K562 (cell line): Measurements from ENCODE around the gene IRF9. TPM values are rescaled to one million over a fixed set of nuclear protein-coding genes. Genes with fewer than 3 reads are reported as not detected.

ENCODE experiments used
- ATAC-seq: fragments of 200-7000 bp; cut with Tn5 transposase; 3 replicates; pipeline ENCODE4 v1.9.1; 2020; ENCODE audit warnings: moderate library complexity
- BruUV-seq: library from RNA; stranded (reverse); fragments of 400-500 nt; replicated peaks from 2 replicates; lab custom pipeline; 2021; lab: Mats Ljungman, UMichigan
- CTCF ChIA-PET: fragments of 300-600 bp; formaldehyde crosslinking; extraction: SDS; loops from one replicate; lab custom pipeline; 2021; ENCODE audit warnings: low intra/inter-chr PET ratio; lab: Yijun Ruan, JAX
- POLR2A ChIA-PET: fragments of 300-600, 350-650 bp; sonication (Branson Sonifier 250); formaldehyde crosslinking; extraction: SDS; loops from one replicate; lab custom pipeline; 2021; ENCODE audit warnings: antibody characterized with exemption, inconsistent platforms; lab: Yijun Ruan, JAX
- DNase-seq, 4 experiments: peaks; one replicate each; pipeline versions ENCODE4 v3.0.0 to v3.0.0-alpha.2; 2011 to 2018; ENCODE audit warnings: low spot score in 3 of 4, mixed read lengths in 3 of 4; ENCODE audit errors: extremely low read depth in 1 of 4
- FAIRE-seq: peaks from 2 replicates; lab custom pipeline; 2011; peaks lifted over from hg19 to GRCh38; lab: Jason Lieb, UNC
- H2AFZ ChIP-seq: 2 replicates; pipeline ENCODE4 v1.6.0; 2011; ENCODE audit warnings: low read depth, low read length, control low read depth, inconsistent platforms
- H3K27ac ChIP-seq: fragments of 200-600 bp; 3 replicates; pipeline ENCODE4 v1.8.0; 2011; ENCODE audit warnings: low read depth, mild to moderate bottlenecking, control low read depth, inconsistent platforms, low read length, moderate library complexity, mixed read lengths; ENCODE audit errors: extremely low read depth
- H3K27me3 ChIP-seq, 2 experiments: fragments of 300-600 bp in 1 of 2; 2 replicates in 1 of 2; 3 replicates in 1 of 2; pipeline versions ENCODE4 v1.6.0 to v1.8.0; 2011; ENCODE audit warnings: inconsistent platforms in 2 of 2, low read length in 2 of 2, mild to moderate bottlenecking in 1 of 2, mixed read lengths in 1 of 2, moderate library complexity in 1 of 2; ENCODE audit not compliant: control insufficient read depth in 2 of 2, insufficient read depth in 2 of 2
- H3K36me3 ChIP-seq: fragments of 300-600 bp; 3 replicates; pipeline ENCODE4 v1.8.0; 2011; ENCODE audit warnings: mild to moderate bottlenecking, low read length, inconsistent platforms; ENCODE audit not compliant: control insufficient read depth, insufficient read depth
- H3K4me1 ChIP-seq, 2 experiments: fragments of 200-600 bp in 1 of 2; replicated peaks in 1 of 2; 2 replicates in 1 of 2; 3 replicates in 1 of 2; pipeline versions ENCODE4 v1.5.1 to v1.8.0; 2011; ENCODE audit warnings: inconsistent platforms in 2 of 2, low read length in 2 of 2, mild to moderate bottlenecking in 1 of 2, mixed read lengths in 1 of 2, moderate library complexity in 1 of 2; ENCODE audit not compliant: control insufficient read depth in 2 of 2, insufficient read depth in 2 of 2
- H3K4me2 ChIP-seq: 2 replicates; pipeline ENCODE4 v1.6.1; 2011; ENCODE audit warnings: low read length, control low read depth, inconsistent platforms, mixed read lengths; ENCODE audit not compliant: insufficient read depth
- H3K4me3 ChIP-seq: fragments of 200-600 bp; sonication (generic), shearing (Covaris generic); 2 replicates; pipeline ENCODE4 v1.5.1; 2016; ENCODE audit warnings: control low read depth, inconsistent platforms
- H3K79me2 ChIP-seq: fragments of 200-600 bp; 3 replicates; pipeline ENCODE4 v1.8.0; 2011; ENCODE audit warnings: low read length, inconsistent platforms; ENCODE audit not compliant: control insufficient read depth, insufficient read depth
- H3K9ac ChIP-seq, 2 experiments: 2 replicates each; pipeline versions ENCODE4 v1.6.0 to v1.6.1; 2011; ENCODE audit warnings: low read depth in 2 of 2, low read length in 2 of 2, control low read depth in 1 of 2, inconsistent platforms in 1 of 2, mild to moderate bottlenecking in 1 of 2, mixed read lengths in 1 of 2; ENCODE audit not compliant: insufficient read depth in 1 of 2
- H3K9me1 ChIP-seq: one replicate; pipeline ENCODE4 v1.6.0; 2011; ENCODE audit warnings: inconsistent platforms, mild to moderate bottlenecking, low read length, moderate library complexity; ENCODE audit not compliant: control insufficient read depth, insufficient read depth
- H3K9me3 ChIP-seq: replicated peaks from 2 replicates; pipeline ENCODE4 v1.5.1; 2011; ENCODE audit warnings: low read depth, low read length, inconsistent platforms; ENCODE audit not compliant: control insufficient read depth, insufficient read depth
- H4K20me1 ChIP-seq: replicated peaks from 2 replicates; pipeline ENCODE4 v1.6.1; 2011; ENCODE audit warnings: low read length, inconsistent platforms, mixed read lengths; ENCODE audit not compliant: control insufficient read depth, insufficient read depth
- ATF7 ChIP-seq: fragments of 450-650 bp; IDR thresholded peaks from 2 replicates; pipeline ENCODE4 v1.7.1; 2014; ENCODE audit warnings: mild to moderate bottlenecking, moderate library complexity
- CBX2 ChIP-seq: fragments of 200-600 bp; sonication (generic); IDR thresholded peaks from one replicate; pipeline ENCODE4 v1.6.1; 2012; ENCODE audit warnings: mild to moderate bottlenecking, low read length, inconsistent platforms; ENCODE audit not compliant: insufficient read depth, poor library complexity, severe bottlenecking
- KDM4B ChIP-seq, 2 experiments: fragments of 450-650 bp in 1 of 2; sonication (generic) in 1 of 2; IDR thresholded peaks; 2 replicates each; pipeline ENCODE4 v1.6.1; 2016 to 2017; ENCODE audit warnings: borderline replicate concordance in 2 of 2, antibody characterized with exemption in 1 of 2, low read depth in 1 of 2, mild to moderate bottlenecking in 1 of 2
- NCOA1 ChIP-seq: fragments of 450-650 bp; IDR thresholded peaks from 2 replicates; pipeline ENCODE4 v1.6.1; 2016; ENCODE audit warnings: low read depth
- TAF9B ChIP-seq: fragments of 450-650 bp; IDR thresholded peaks from 2 replicates; pipeline ENCODE4 v1.6.1; 2018; ENCODE audit warnings: mild to moderate bottlenecking; ENCODE audit not compliant: partially characterized antibody
- TBP ChIP-seq: optimal IDR thresholded peaks from 2 replicates; pipeline ENCODE3; 2011; ENCODE audit warnings: low read depth, low read length, improper control_type of control experiment
- ZBTB34 ChIP-seq: fragments of 250-450 bp; sonication (Bioruptor Pico); IDR thresholded peaks from 2 replicates; pipeline ENCODE4 v1.8.0; 2021; ENCODE audit warnings: mild to moderate bottlenecking, moderate library complexity
- ZFP30 ChIP-seq: fragments of 250-450 bp; sonication (Bioruptor Pico); IDR thresholded peaks from 2 replicates; pipeline ENCODE4 v1.8.0; 2022; ENCODE audit warnings: moderate library complexity, mild to moderate bottlenecking, inconsistent platforms, borderline replicate concordance
- ZNF253 ChIP-seq: fragments of 250-450 bp; sonication (Bioruptor Pico); conservative IDR thresholded peaks from 2 replicates; pipeline ENCODE4 v1.6.1; 2021; ENCODE audit warnings: mild to moderate bottlenecking
- ZNF347 ChIP-seq: fragments of 450-650 bp; formaldehyde crosslinking; IDR thresholded peaks from 2 replicates; pipeline ENCODE4 v1.4.0; 2020; ENCODE audit warnings: low read depth, mild to moderate bottlenecking, moderate library complexity
- ZNF696 ChIP-seq: fragments of 250-450 bp; sonication (Bioruptor Pico); conservative IDR thresholded peaks from 2 replicates; pipeline ENCODE4 v1.4.0; 2020; ENCODE audit warnings: mild to moderate bottlenecking, moderate library complexity
- WGBS: fragments of 100-300 bp; shearing (Covaris generic); methylation state at CpG from one replicate; pipeline ENCODE4 v1.1.6; 2016; ENCODE audit warnings: low coverage, mixed read lengths; ENCODE audit not compliant: insufficient coverage; ENCODE audit errors: missing lambda C conversion rate; 5-methylcytosine and 5-hydroxymethylcytosine counted together
- in situ Hi-C: fragments of 300-500 bp; cut with MboI; formaldehyde crosslinking; loops from 4 replicates; pipeline ENCODE4 v1.15.0; 2018; ENCODE audit warnings: inconsistent platforms, mixed read lengths
- intact Hi-C: fragments of 100-400 bp; cut with micrococcal nuclease; formaldehyde crosslinking; loops from 2 replicates; pipeline ENCODE4 v1.14.2; 2022
- polyA plus RNA-seq, 8 experiments: library from polyadenylated mRNA; depleted of rRNA in 4 of 8; stranded (reverse) in 5 of 8; unstranded in 3 of 8; fragments of >200 nt; fragmentation: Nextera tagmentation in 2 of 8; fragmentation: Illumina TruSeq in 1 of 8; extraction: Ambion mirVana in 2 of 8; extraction: Trizol in 1 of 8; gene quantifications; 2 replicates each; pipeline versions ENCODE4 v1.2.1 to v1.2.3, GENCODE V29; 2011 to 2014; ENCODE audit warnings: inconsistent platforms in 1 of 8, missing spikeins in 1 of 8
- total RNA-seq, 7 experiments: library from RNA; depleted of rRNA in 6 of 7; stranded (reverse); fragments of >200 nt in 6 of 7; fragmentation: Illumina TruSeq in 2 of 7; extraction: Trizol in 2 of 7; gene quantifications; 2 replicates each; pipeline versions ENCODE4 v1.2.1 to v1.2.3, GENCODE V29; 2011 to 2021; ENCODE audit warnings: low replicate concordance in 1 of 7
- TF ChIP-seq, protein P1 (sequence below): sonication (generic); formaldehyde crosslinking; IDR thresholded peaks from 2 replicates; pipeline ENCODE4 v1.8.1; 2022; ENCODE audit warnings: missing genetic modification reagents
- TF ChIP-seq, protein P2 (sequence below): fragments of 450-650 bp; IDR thresholded peaks from 2 replicates; pipeline ENCODE4 v1.6.1; 2016; ENCODE audit warnings: borderline replicate concordance

Gene IRF9
- total and polyA plus RNA-seq, 9 of the 15 experiments (the other 6 are each of a cell fraction or from before 2014, with no cell fraction given), result 0.79 to 14.8 (median 6.1) TPM

- Histone ChIP-seq H3K27ac (peak overlapping the region; percentile 70), H2AFZ (peak overlapping the region; percentile 63), H3K9ac (peak overlapping the region; percentile 81 to 97), H3K27me3 (no peaks in the 10 kb centered on the region), H3K4me1 (peaks cover 33 to 51% of the 10 kb centered on the region in 2 experiments; a peak in 4 of 5 replicates), H3K4me3 (peak overlapping the region; percentile 98), H3K9me3 (no peaks in the 10 kb centered on the region), H4K20me1 (no peaks in the 10 kb centered on the region), H3K4me2 (peak overlapping the region; percentile 98), H3K79me2 (peaks cover 44% of the 10 kb centered on the region), H3K9me1 (peaks cover 5% of the 10 kb centered on the region), H3K36me3 (peaks cover 48% of the 10 kb centered on the region; the same call in 2 of the 3 replicates)
- in situ Hi-C loops (no loop called here), intact Hi-C loops (loop anchor here (2.0 to 10.0 kb wide), 2 partner anchors 31 to 51 kb away; partner anchors contain the start of genes DCAF11, NRL and PCK2)
- CTCF ChIA-PET, result no interaction called here
- POLR2A ChIA-PET, result interaction anchor here (0.7 to 1.8 kb wide), 9 partner anchors 8 to 377 kb away, joined by 3 to 6 read pairs (median 3); partner anchors contain the start of genes DCAF11, NRL and TINF2
- TF ChIP-seq ZBTB34 (CRISPR knock-in tag), result no peak
- no peak for TF ChIP-seq KDM4B (IDR thresholded peaks at IDR 0.05; ENCODE audit: borderline replicate concordance in 2 of 2, low read depth in 1 of 2)
- TF ChIP-seq, protein P1, sequence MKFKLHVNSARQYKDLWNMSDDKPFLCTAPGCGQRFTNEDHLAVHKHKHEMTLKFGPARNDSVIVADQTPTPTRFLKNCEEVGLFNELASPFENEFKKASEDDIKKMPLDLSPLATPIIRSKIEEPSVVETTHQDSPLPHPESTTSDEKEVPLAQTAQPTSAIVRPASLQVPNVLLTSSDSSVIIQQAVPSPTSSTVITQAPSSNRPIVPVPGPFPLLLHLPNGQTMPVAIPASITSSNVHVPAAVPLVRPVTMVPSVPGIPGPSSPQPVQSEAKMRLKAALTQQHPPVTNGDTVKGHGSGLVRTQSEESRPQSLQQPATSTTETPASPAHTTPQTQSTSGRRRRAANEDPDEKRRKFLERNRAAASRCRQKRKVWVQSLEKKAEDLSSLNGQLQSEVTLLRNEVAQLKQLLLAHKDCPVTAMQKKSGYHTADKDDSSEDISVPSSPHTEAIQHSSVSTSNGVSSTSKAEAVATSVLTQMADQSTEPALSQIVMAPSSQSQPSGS, result no peak
- no peak for TF ChIP-seq ATF7
- TF ChIP-seq, protein P2, sequence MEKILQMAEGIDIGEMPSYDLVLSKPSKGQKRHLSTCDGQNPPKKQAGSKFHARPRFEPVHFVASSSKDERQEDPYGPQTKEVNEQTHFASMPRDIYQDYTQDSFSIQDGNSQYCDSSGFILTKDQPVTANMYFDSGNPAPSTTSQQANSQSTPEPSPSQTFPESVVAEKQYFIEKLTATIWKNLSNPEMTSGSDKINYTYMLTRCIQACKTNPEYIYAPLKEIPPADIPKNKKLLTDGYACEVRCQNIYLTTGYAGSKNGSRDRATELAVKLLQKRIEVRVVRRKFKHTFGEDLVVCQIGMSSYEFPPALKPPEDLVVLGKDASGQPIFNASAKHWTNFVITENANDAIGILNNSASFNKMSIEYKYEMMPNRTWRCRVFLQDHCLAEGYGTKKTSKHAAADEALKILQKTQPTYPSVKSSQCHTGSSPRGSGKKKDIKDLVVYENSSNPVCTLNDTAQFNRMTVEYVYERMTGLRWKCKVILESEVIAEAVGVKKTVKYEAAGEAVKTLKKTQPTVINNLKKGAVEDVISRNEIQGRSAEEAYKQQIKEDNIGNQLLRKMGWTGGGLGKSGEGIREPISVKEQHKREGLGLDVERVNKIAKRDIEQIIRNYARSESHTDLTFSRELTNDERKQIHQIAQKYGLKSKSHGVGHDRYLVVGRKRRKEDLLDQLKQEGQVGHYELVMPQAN, result no peak; the same call in 1 of the 2 replicates
- no peak for TF ChIP-seq NCOA1
- TF ChIP-seq CBX2, result no peak
- TF ChIP-seq ZNF253, result no peak
- no peak for TF ChIP-seq ZNF696 (CRISPR knock-in tag)
- no peak for TF ChIP-seq TAF9B
- no peak for TF ChIP-seq ZFP30 (CRISPR knock-in tag)
- TF ChIP-seq TBP, result no peak
- TF ChIP-seq ZNF347 (CRISPR knock-in tag), result no peak
- FAIRE-seq (peak; percentile 66), DNase-seq (no peak), ATAC-seq (no peak)
- BruUV-seq, result TSS peak; percentile 62
- WGBS, result 2% methylated on average over 9 of the region's 9 CpGs
Measured at GRCh38 chr14:24145690-24146452, 15.2 kb upstream of the IRF9 start.
